ENCODE results near the gene APCDD1.

DNA sequence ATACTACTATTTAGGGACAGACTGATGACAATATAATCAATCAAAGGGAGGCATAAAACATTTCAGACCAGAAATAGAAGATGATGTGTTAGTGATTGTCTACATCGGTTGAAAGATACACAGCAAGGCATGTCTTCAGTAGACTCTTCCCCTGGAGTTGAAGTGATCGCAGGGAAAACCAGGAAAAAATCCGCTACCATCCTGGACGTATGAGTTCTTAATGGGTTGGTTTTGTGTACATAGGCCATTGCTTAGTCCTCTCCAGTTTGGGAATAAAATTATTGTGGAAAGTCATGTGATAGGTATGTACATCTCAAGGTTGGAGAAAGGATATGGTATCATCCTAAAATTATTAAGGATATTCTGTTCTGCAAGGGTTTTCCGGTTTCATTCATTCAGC, 4.3 kb downstream of the APCDD1 start:
- TF ChIP-seq POLR2A (IDR thresholded peaks at IDR 0.05; ENCODE audit: low read length) (no peak), GATA1 (IDR thresholded peaks at IDR 0.05; ENCODE audit: low read depth, low read length) (no peak)

Measured in erythroblast (primary cell).